ENCODE measurements around the gene CD244.
A peak's percentile ranks its signal among the peaks of the same experiment; 100 is the strongest.

The CD244 gene

GRCh38 chr1:160821627-160822026 lies 41.1 kb downstream of the CD244 start:
- Mint-ChIP-seq H3K27me3 (ENCODE audit: low read depth) (peaks cover 3% of the 10 kb centered on the region), H3K27ac (no peak overlapping the region), H3K4me1 (ENCODE audit: low read depth) (no peaks in the 10 kb centered on the region)

GRCh38 chr1:160819186-160819585 lies 43.5 kb downstream of the CD244 start:
- Mint-ChIP-seq H3K27me3 (ENCODE audit: low read depth) (peaks cover 3% of the 10 kb centered on the region), H3K4me1 (ENCODE audit: low read depth) (no peaks in the 10 kb centered on the region), H3K36me3 (ENCODE audit: low read depth) (no peaks in the 10 kb centered on the region), H3K4me3 (no peak overlapping the region), H3K9me3 (no peaks in the 10 kb centered on the region), H3K27ac (no peak overlapping the region)

More at GRCh38 chr1:160821627-160822026, 41.1 kb downstream of the CD244 start:
- Mint-ChIP-seq H3K4me3 (no peak overlapping the region), H3K36me3 (ENCODE audit: low read depth) (no peaks in the 10 kb centered on the region), H3K9me3 (no peaks in the 10 kb centered on the region)

- H3K4me3 Mint-ChIP-seq = no peak overlapping the region
- no peaks in the 10 kb centered on the region for H3K9me3 Mint-ChIP-seq
- H3K27me3 Mint-ChIP-seq (ENCODE audit: low read depth) = peaks cover 7% of the 10 kb centered on the region
- no peaks in the 10 kb centered on the region for H3K36me3 Mint-ChIP-seq (ENCODE audit: low read depth)
- peaks cover 4% of the 10 kb centered on the region for H3K4me1 Mint-ChIP-seq (ENCODE audit: low read depth)
- H3K27ac Mint-ChIP-seq = no peak overlapping the region
Observed at GRCh38 chr1:160818207-160818937, 44.3 kb downstream of the CD244 start.

GRCh38 chr1:160814856-160815255 lies 47.8 kb downstream of the CD244 start:
- H3K4me1 Mint-ChIP-seq (ENCODE audit: low read depth) = peaks cover 9% of the 10 kb centered on the region
- no peaks in the 10 kb centered on the region for H3K9me3 Mint-ChIP-seq
- H3K27ac Mint-ChIP-seq = no peak overlapping the region
- H3K4me3 Mint-ChIP-seq = no peak overlapping the region
- peaks cover 3% of the 10 kb centered on the region for H3K36me3 Mint-ChIP-seq (ENCODE audit: low read depth)
- H3K27me3 Mint-ChIP-seq (ENCODE audit: low read depth) = peaks cover 15% of the 10 kb centered on the region

GRCh38 chr1:160814316-160814715 lies 48.4 kb downstream of the CD244 start:
- no peak overlapping the region for H3K27ac Mint-ChIP-seq
- peaks cover 3% of the 10 kb centered on the region for H3K36me3 Mint-ChIP-seq (ENCODE audit: low read depth)
- H3K4me1 Mint-ChIP-seq (ENCODE audit: low read depth) = peaks cover 9% of the 10 kb centered on the region

GRCh38 chr1:160813215-160813614 lies 49.5 kb downstream of the CD244 start:
- Mint-ChIP-seq H3K4me3 (no peak overlapping the region), H3K27ac (no peak overlapping the region), H3K9me3 (peaks cover 5% of the 10 kb centered on the region), H3K27me3 (ENCODE audit: low read depth) (peaks cover 13% of the 10 kb centered on the region), H3K36me3 (ENCODE audit: low read depth) (peaks cover 3% of the 10 kb centered on the region), H3K4me1 (ENCODE audit: low read depth) (peaks cover 9% of the 10 kb centered on the region)

More at GRCh38 chr1:160814316-160814715, 48.4 kb downstream of the CD244 start:
- Mint-ChIP-seq H3K9me3 (no peaks in the 10 kb centered on the region), H3K27me3 (ENCODE audit: low read depth) (peaks cover 13% of the 10 kb centered on the region), H3K4me3 (no peak overlapping the region)

GRCh38 chr1:160811147-160811546 lies 51.5 kb downstream of the CD244 start:
- no peak overlapping the region for H3K4me3 Mint-ChIP-seq
- H3K27ac Mint-ChIP-seq = no peak overlapping the region
- H3K4me1 Mint-ChIP-seq (ENCODE audit: low read depth) = peaks cover 12% of the 10 kb centered on the region
- peaks cover 17% of the 10 kb centered on the region for H3K27me3 Mint-ChIP-seq (ENCODE audit: low read depth)
- H3K36me3 Mint-ChIP-seq (ENCODE audit: low read depth) = peaks cover 15% of the 10 kb centered on the region
- peaks cover 18% of the 10 kb centered on the region for H3K9me3 Mint-ChIP-seq

GRCh38 chr1:160810486-160810885 lies 52.2 kb downstream of the CD244 start:
- peaks cover 20% of the 10 kb centered on the region for H3K36me3 Mint-ChIP-seq (ENCODE audit: low read depth)
- H3K27ac Mint-ChIP-seq = no peak overlapping the region
- peaks cover 25% of the 10 kb centered on the region for H3K9me3 Mint-ChIP-seq
- peaks cover 14% of the 10 kb centered on the region for H3K4me1 Mint-ChIP-seq (ENCODE audit: low read depth)
- H3K27me3 Mint-ChIP-seq (ENCODE audit: low read depth) = peaks cover 21% of the 10 kb centered on the region
- H3K4me3 Mint-ChIP-seq = no peak overlapping the region

- H3K27me3 Mint-ChIP-seq (ENCODE audit: low read depth) = peaks cover 29% of the 10 kb centered on the region
- peaks cover 41% of the 10 kb centered on the region for H3K9me3 Mint-ChIP-seq
- H3K27ac Mint-ChIP-seq = no peak overlapping the region
- peaks cover 31% of the 10 kb centered on the region for H3K36me3 Mint-ChIP-seq (ENCODE audit: low read depth)
- H3K4me1 Mint-ChIP-seq (ENCODE audit: low read depth) = peaks cover 10% of the 10 kb centered on the region
- no peak overlapping the region for H3K4me3 Mint-ChIP-seq
Observed at GRCh38 chr1:160808289-160808688, 54.4 kb downstream of the CD244 start.

- Mint-ChIP-seq H3K36me3 (ENCODE audit: low read depth) (peaks cover 33% of the 10 kb centered on the region), H3K4me1 (ENCODE audit: low read depth) (peaks cover 5% of the 10 kb centered on the region), H3K4me3 (no peak overlapping the region), H3K27me3 (ENCODE audit: low read depth) (peaks cover 31% of the 10 kb centered on the region), H3K27ac (no peak overlapping the region), H3K9me3 (peaks cover 41% of the 10 kb centered on the region)
Observed at GRCh38 chr1:160807738-160808137, 54.9 kb downstream of the CD244 start.

- H3K27ac Mint-ChIP-seq = no peak overlapping the region
- peaks cover 34% of the 10 kb centered on the region for H3K27me3 Mint-ChIP-seq (ENCODE audit: low read depth)
- peaks cover 41% of the 10 kb centered on the region for H3K9me3 Mint-ChIP-seq
- peaks cover 5% of the 10 kb centered on the region for H3K4me1 Mint-ChIP-seq (ENCODE audit: low read depth)
- H3K4me3 Mint-ChIP-seq = no peak overlapping the region
- peaks cover 35% of the 10 kb centered on the region for H3K36me3 Mint-ChIP-seq (ENCODE audit: low read depth)
Observed at GRCh38 chr1:160807247-160807646, 55.4 kb downstream of the CD244 start.

GRCh38 chr1:160806784-160807183 lies 55.9 kb downstream of the CD244 start:
- Mint-ChIP-seq H3K27ac (no peak overlapping the region), H3K4me3 (no peak overlapping the region), H3K4me1 (ENCODE audit: low read depth) (peaks cover 5% of the 10 kb centered on the region), H3K9me3 (peaks cover 41% of the 10 kb centered on the region), H3K36me3 (ENCODE audit: low read depth) (peaks cover 33% of the 10 kb centered on the region), H3K27me3 (ENCODE audit: low read depth) (peaks cover 32% of the 10 kb centered on the region)

GRCh38 chr1:160806109-160806665 lies 56.5 kb downstream of the CD244 start:
- no peak overlapping the region for H3K27ac Mint-ChIP-seq
- peaks cover 26% of the 10 kb centered on the region for H3K27me3 Mint-ChIP-seq (ENCODE audit: low read depth)
- H3K4me3 Mint-ChIP-seq = peak overlapping the region; percentile 30
- peaks cover 32% of the 10 kb centered on the region for H3K36me3 Mint-ChIP-seq (ENCODE audit: low read depth)
- peaks cover 41% of the 10 kb centered on the region for H3K9me3 Mint-ChIP-seq
- H3K4me1 Mint-ChIP-seq (ENCODE audit: low read depth) = peaks cover 9% of the 10 kb centered on the region

- Mint-ChIP-seq H3K4me3 (no peak overlapping the region), H3K9me3 (peaks cover 31% of the 10 kb centered on the region), H3K4me1 (ENCODE audit: low read depth) (peaks cover 49% of the 10 kb centered on the region), H3K36me3 (ENCODE audit: low read depth) (peaks cover 28% of the 10 kb centered on the region), H3K27ac (no peak overlapping the region), H3K27me3 (ENCODE audit: low read depth) (peaks cover 28% of the 10 kb centered on the region)
Observed at GRCh38 chr1:160801836-160802580, 60.7 kb downstream of the CD244 start.
